Measurements from ENCODE around the gene FDX1. TPM values are rescaled to one million over a fixed set of nuclear protein-coding genes. Genes with fewer than 3 reads are reported as not detected.

Gene FDX1
- 14.1 to 16.7 TPM (median 16.4 TPM) in 5 replicates for total RNA-seq (2022; extraction: Qiagen RNA extraction)

GRCh38 chr11:110429731-110430266 is at the start of gene FDX1:
FDX1 (plus strand) TSS chr11:110429948; CDS start chr11:110430121, 173 bp downstream.

Other genes starting within 250 kb of the FDX1 start
- gene RDX, start 133.3 kb upstream of the FDX1 start, total RNA-seq (2022; extraction: Qiagen RNA extraction) = 76.1 to 140 TPM (median 118 TPM) in 5 replicates

Data from A549 treated with CORT108297 at 1 μM for 4 hours (cell line).